Upper lobe of left lung (tissue), 6 donors: ENCODE measurements around the gene TCEA3. TPM values are rescaled to one million over a fixed set of nuclear protein-coding genes. Genes with fewer than 3 reads are reported as not detected.

Experiments
- ATAC-seq, 2 donors: fragments of 200-7000 bp; cut with Tn5 transposase; one replicate each; pipeline ENCODE4 v1.9.1; 2022; ENCODE audit warnings: mild to moderate bottlenecking in 2 of 2, moderate library complexity in 2 of 2; ENCODE audit not compliant: low FRiP score in 2 of 2
- DNase-seq, 2 donors: peaks; one replicate each; pipeline ENCODE4 v3.0.0-alpha.2; 2019 to 2020
- H3K27ac ChIP-seq, 4 donors: fragments of 200-600 bp; sonication (generic); one replicate each; pipeline ENCODE4 v1.5.1; 2016 to 2019
- H3K27me3 ChIP-seq, 4 donors: fragments of 200-600 bp; sonication (generic); one replicate each; pipeline ENCODE4 v1.5.1; 2017 to 2019
- H3K36me3 ChIP-seq, 4 donors: fragments of 200-600 bp; sonication (generic); one replicate each; pipeline ENCODE4 v1.5.1; 2016 to 2019
- H3K4me1 ChIP-seq, 4 donors: fragments of 200-600 bp; sonication (generic); one replicate each; pipeline ENCODE4 v1.5.1; 2018 to 2019
- H3K4me3 ChIP-seq, 4 donors: fragments of 200-600 bp; sonication (generic); one replicate each; pipeline ENCODE4 v1.5.1; 2017 to 2019; ENCODE audit warnings: mild to moderate bottlenecking in 2 of 4, moderate library complexity in 1 of 4
- H3K9me3 ChIP-seq, 4 donors: fragments of 200-600 bp; sonication (generic); one replicate each; pipeline ENCODE4 v1.5.1; 2018 to 2019
- EP300 ChIP-seq, 4 donors: sonication (generic); formaldehyde crosslinking; IDR thresholded peaks; one replicate each; pipeline ENCODE4 v1.5.1; 2017; ENCODE audit warnings: antibody characterized with exemption in 4 of 4, control low read depth in 2 of 4
- POLR2A ChIP-seq, 4 donors: fragments of 450-650 bp; IDR thresholded peaks; one replicate each; pipeline ENCODE4 v1.5.1; 2016 to 2017; ENCODE audit warnings: antibody characterized with exemption in 4 of 4, mild to moderate bottlenecking in 2 of 4
- POLR2AphosphoS5 ChIP-seq, 2 donors: sonication (generic); formaldehyde crosslinking; IDR thresholded peaks; one replicate each; pipeline ENCODE4 v1.5.1; 2017; ENCODE audit warnings: antibody characterized with exemption in 2 of 2
- whole genome bisulfite sequencing, 2 donors: methylation state at CpG; one replicate each; pipeline ENCODE4 v1.1.5; 2017 to 2018; 5-methylcytosine and 5-hydroxymethylcytosine counted together
- total RNA-seq, 6 donors: library from RNA; depleted of rRNA in 4 of 6; stranded (reverse); fragments of >200 nt in 4 of 6; gene quantifications; one replicate each; pipeline versions ENCODE4 v1.1.0 to v1.2.1, GENCODE V29; 2016 to 2021
- TF ChIP-seq, protein P1 (sequence below), 6 experiments: fragments of 450-650 bp in 4 of 6; fragments of 200-600 bp in 2 of 6; sonication (generic) in 2 of 6; IDR thresholded peaks; one replicate each; pipeline ENCODE4 v1.5.1; 2016 to 2019; ENCODE audit warnings: antibody characterized with exemption in 6 of 6
- donor health status: DM: no; HTN: no; CAD: no; lungs with moderate emphysema.
- donor health status: DM: no; HTN: yes; CAD: no; lungs with severe emphysema.

Gene TCEA3
- total RNA-seq, result 100 to 1,000 TPM in 1 of 6 donors, 10 to 100 TPM in 5; 32.5 to 141 (median 42.9) TPM

GRCh38 chr1:23424293-23425192, at the start of gene TCEA3:
TSS of gene TCEA3 (minus strand) at chr1:23424748. CDS start at chr1:23424633, 115 bp downstream.
- WGBS, 2 donors, result 2% methylated on average over 52 of the region's 84 CpGs; no CpG with 5 or more reads in 1 of the 2 donors
- Histone ChIP-seq H3K27me3 (peaks cover 0 to 6% (median 0%) of the 10 kb centered on the region in 4 donors), H3K9me3 (no peaks in the 10 kb centered on the region), H3K27ac (peak within 1 kb of the TSS; percentile 71 to 80 (median 77)), H3K4me1 (peaks cover 28 to 43% (median 37%) of the 10 kb centered on the region in 4 donors), H3K4me3 (peak within 1 kb of the TSS; percentile 25 to 66 (median 57)), H3K36me3 (peaks cover 0 to 2% (median 0%) of the 10 kb centered on the region in 4 donors)
- ATAC-seq, result peak; percentile 55 to 64
- TF ChIP-seq, protein P1, sequence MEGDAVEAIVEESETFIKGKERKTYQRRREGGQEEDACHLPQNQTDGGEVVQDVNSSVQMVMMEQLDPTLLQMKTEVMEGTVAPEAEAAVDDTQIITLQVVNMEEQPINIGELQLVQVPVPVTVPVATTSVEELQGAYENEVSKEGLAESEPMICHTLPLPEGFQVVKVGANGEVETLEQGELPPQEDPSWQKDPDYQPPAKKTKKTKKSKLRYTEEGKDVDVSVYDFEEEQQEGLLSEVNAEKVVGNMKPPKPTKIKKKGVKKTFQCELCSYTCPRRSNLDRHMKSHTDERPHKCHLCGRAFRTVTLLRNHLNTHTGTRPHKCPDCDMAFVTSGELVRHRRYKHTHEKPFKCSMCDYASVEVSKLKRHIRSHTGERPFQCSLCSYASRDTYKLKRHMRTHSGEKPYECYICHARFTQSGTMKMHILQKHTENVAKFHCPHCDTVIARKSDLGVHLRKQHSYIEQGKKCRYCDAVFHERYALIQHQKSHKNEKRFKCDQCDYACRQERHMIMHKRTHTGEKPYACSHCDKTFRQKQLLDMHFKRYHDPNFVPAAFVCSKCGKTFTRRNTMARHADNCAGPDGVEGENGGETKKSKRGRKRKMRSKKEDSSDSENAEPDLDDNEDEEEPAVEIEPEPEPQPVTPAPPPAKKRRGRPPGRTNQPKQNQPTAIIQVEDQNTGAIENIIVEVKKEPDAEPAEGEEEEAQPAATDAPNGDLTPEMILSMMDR (IDR thresholded peaks at IDR 0.05), result no peak
- TF ChIP-seq POLR2A (IDR thresholded peaks at IDR 0.05), result peak in 1 of 4 donors; percentile 32
- peak; percentile 64 to 90 for DNase-seq

- WGBS, 2 donors, result 93% methylated on average over 4 to 6 of the region's 6 CpGs
- no peaks in the 10 kb centered on the region for H3K36me3 ChIP-seq
- ATAC-seq (peak in 1 of 2 donors; percentile 15), DNase-seq (no peak)
- no peak overlapping the region for H3K4me3 ChIP-seq
- no peaks in the 10 kb centered on the region for H3K9me3 ChIP-seq
- no peaks in the 10 kb centered on the region for H3K27me3 ChIP-seq
- no peak overlapping the region for H3K27ac ChIP-seq
- TF ChIP-seq EP300 (IDR thresholded peaks at IDR 0.05), result no peak
- no peak for TF ChIP-seq POLR2A (IDR thresholded peaks at IDR 0.05)
- TF ChIP-seq, protein P1 (IDR thresholded peaks at IDR 0.05), result no peak
- no peak for TF ChIP-seq POLR2AphosphoS5 (IDR thresholded peaks at IDR 0.05)
- peaks cover 5 to 21% (median 6%) of the 10 kb centered on the region in 4 donors for H3K4me1 ChIP-seq
Measured at GRCh38 chr1:23473037-23473800, 48.7 kb upstream of the TCEA3 start.

GRCh38 chr1:23472351-23473036, 47.9 kb upstream of the TCEA3 start:
- H3K27ac ChIP-seq, result no peak overlapping the region
- TF ChIP-seq POLR2A (IDR thresholded peaks at IDR 0.05) (no peak), POLR2AphosphoS5 (IDR thresholded peaks at IDR 0.05) (no peak), EP300 (IDR thresholded peaks at IDR 0.05) (no peak)
- TF ChIP-seq, protein P1 (IDR thresholded peaks at IDR 0.05), result no peak
- H3K27me3 ChIP-seq, result no peaks in the 10 kb centered on the region
- DNase-seq, result no peak
- ATAC-seq, result no peak
- 92 to 93% methylated on average over 5 of the region's 5 CpGs for WGBS, 2 donors
- H3K9me3 ChIP-seq, result no peaks in the 10 kb centered on the region
- H3K4me1 ChIP-seq, result peaks cover 5 to 14% (median 6%) of the 10 kb centered on the region in 4 donors
- H3K36me3 ChIP-seq, result no peaks in the 10 kb centered on the region
- no peak overlapping the region for H3K4me3 ChIP-seq

GRCh38 chr1:23471473-23472075, 47.0 kb upstream of the TCEA3 start:
- H3K4me3 ChIP-seq, result no peak overlapping the region
- H3K27ac ChIP-seq, result no peak overlapping the region
- 78 to 87% methylated on average over 4 of the region's 4 CpGs for WGBS, 2 donors
- TF ChIP-seq POLR2A (IDR thresholded peaks at IDR 0.05) (no peak), EP300 (IDR thresholded peaks at IDR 0.05) (no peak), POLR2AphosphoS5 (IDR thresholded peaks at IDR 0.05) (no peak)
- TF ChIP-seq, protein P1 (IDR thresholded peaks at IDR 0.05), result no peak
- ATAC-seq (no peak), DNase-seq (no peak)
- H3K9me3 ChIP-seq, result no peaks in the 10 kb centered on the region
- H3K27me3 ChIP-seq, result no peaks in the 10 kb centered on the region
- H3K36me3 ChIP-seq, result no peaks in the 10 kb centered on the region
- H3K4me1 ChIP-seq, result peaks cover 5 to 14% (median 6%) of the 10 kb centered on the region in 4 donors
